IPS-20b (cell line): Measurements from ENCODE around the gene SNRK.

ENCODE experiments used
- H3K27ac ChIP-seq: one replicate; pipeline ENCODE4 v1.5.1; 2013; ENCODE audit warnings: low read length
- H3K27me3 ChIP-seq: 2 replicates; pipeline ENCODE4 v1.6.1; 2013; ENCODE audit warnings: mild to moderate bottlenecking, low read length, inconsistent platforms; ENCODE audit not compliant: insufficient read depth
- H3K36me3 ChIP-seq: 2 replicates; pipeline ENCODE4 v1.6.1; 2013; ENCODE audit warnings: low read depth, mild to moderate bottlenecking, inconsistent platforms, low read length, moderate library complexity; ENCODE audit not compliant: insufficient read depth
- H3K4me1 ChIP-seq: 2 replicates; pipeline ENCODE4 v1.6.1; 2013; ENCODE audit warnings: mild to moderate bottlenecking, control low read depth, inconsistent platforms, low read length, moderate library complexity; ENCODE audit not compliant: insufficient read depth
- H3K4me3 ChIP-seq: 2 replicates; pipeline ENCODE4 v1.5.1; 2013; ENCODE audit warnings: mild to moderate bottlenecking, low read length, inconsistent platforms
- H3K9ac ChIP-seq: 2 replicates; pipeline ENCODE4 v1.6.1; 2013; ENCODE audit warnings: low read depth, mild to moderate bottlenecking, inconsistent platforms, low read length, moderate library complexity
- H3K9me3 ChIP-seq: 2 replicates; pipeline ENCODE4 v1.6.1; 2013; ENCODE audit warnings: mild to moderate bottlenecking, low read depth, low read length, inconsistent platforms; ENCODE audit not compliant: insufficient read depth

The SNRK gene

GRCh38 chr3:43330981-43331380 is 44.6 kb downstream of the SNRK start:
- Histone ChIP-seq H3K27ac (no peak overlapping the region), H3K4me1 (peaks cover 3% of the 10 kb centered on the region; the same call in 1 of the 2 replicates), H3K27me3 (no peaks in the 10 kb centered on the region), H3K36me3 (peaks cover 20% of the 10 kb centered on the region; the same call in 1 of the 2 replicates), H3K9ac (no peak overlapping the region), H3K9me3 (peaks cover 9% of the 10 kb centered on the region; the same call in 1 of the 2 replicates), H3K4me3 (no peak overlapping the region)

GRCh38 chr3:43331381-43331780 is 45.0 kb downstream of the SNRK start:
- H3K9ac ChIP-seq, result no peak overlapping the region
- H3K36me3 ChIP-seq, result peaks cover 24% of the 10 kb centered on the region; the same call in 1 of the 2 replicates
- H3K4me3 ChIP-seq, result no peak overlapping the region
- H3K27ac ChIP-seq, result no peak overlapping the region
- peaks cover 13% of the 10 kb centered on the region; the same call in 1 of the 2 replicates for H3K9me3 ChIP-seq
- H3K27me3 ChIP-seq, result no peaks in the 10 kb centered on the region
- H3K4me1 ChIP-seq, result peaks cover 3% of the 10 kb centered on the region; the same call in 1 of the 2 replicates

GRCh38 chr3:43334976-43335375 is 48.6 kb downstream of the SNRK start:
- no peak overlapping the region for H3K27ac ChIP-seq
- no peaks in the 10 kb centered on the region for H3K27me3 ChIP-seq
- peaks cover 39% of the 10 kb centered on the region for H3K9me3 ChIP-seq
- H3K9ac ChIP-seq, result no peak overlapping the region
- H3K4me1 ChIP-seq, result peaks cover 3% of the 10 kb centered on the region; the same call in 1 of the 2 replicates
- H3K36me3 ChIP-seq, result peaks cover 46% of the 10 kb centered on the region
- H3K4me3 ChIP-seq, result no peak overlapping the region

GRCh38 chr3:43335799-43336198 is 49.5 kb downstream of the SNRK start:
- Histone ChIP-seq H3K9ac (no peak overlapping the region), H3K27me3 (no peaks in the 10 kb centered on the region), H3K27ac (no peak overlapping the region), H3K4me3 (no peak overlapping the region), H3K9me3 (peaks cover 39% of the 10 kb centered on the region), H3K36me3 (peaks cover 52% of the 10 kb centered on the region), H3K4me1 (no peaks in the 10 kb centered on the region; the same call in 1 of the 2 replicates)

GRCh38 chr3:43338295-43338694 is 52.0 kb downstream of the SNRK start:
- Histone ChIP-seq H3K36me3 (peaks cover 50% of the 10 kb centered on the region), H3K4me1 (peaks cover 9% of the 10 kb centered on the region; the same call in 1 of the 2 replicates), H3K9me3 (peaks cover 39% of the 10 kb centered on the region), H3K27ac (no peak overlapping the region), H3K4me3 (no peak overlapping the region), H3K9ac (no peak overlapping the region), H3K27me3 (no peaks in the 10 kb centered on the region)

- Histone ChIP-seq H3K36me3 (peaks cover 46% of the 10 kb centered on the region), H3K4me1 (peaks cover 19% of the 10 kb centered on the region; the same call in 1 of the 2 replicates), H3K4me3 (no peak overlapping the region), H3K27ac (no peak overlapping the region), H3K9ac (no peak overlapping the region), H3K9me3 (peaks cover 35% of the 10 kb centered on the region), H3K27me3 (no peaks in the 10 kb centered on the region)
These were observed 54.1 kb downstream of the SNRK start for GRCh38 chr3:43340403-43340802.

- H3K27me3 ChIP-seq, result no peaks in the 10 kb centered on the region
- H3K36me3 ChIP-seq, result peaks cover 35% of the 10 kb centered on the region
- no peak overlapping the region for H3K27ac ChIP-seq
- peaks cover 22% of the 10 kb centered on the region for H3K9me3 ChIP-seq
- no peak overlapping the region for H3K9ac ChIP-seq
- no peak overlapping the region for H3K4me3 ChIP-seq
- peaks cover 19% of the 10 kb centered on the region; the same call in 1 of the 2 replicates for H3K4me1 ChIP-seq
These were observed 55.4 kb downstream of the SNRK start for GRCh38 chr3:43341788-43342187.

GRCh38 chr3:43343185-43343584 is 56.8 kb downstream of the SNRK start:
- Histone ChIP-seq H3K27ac (no peak overlapping the region), H3K9me3 (peaks cover 10% of the 10 kb centered on the region), H3K27me3 (no peaks in the 10 kb centered on the region), H3K9ac (no peak overlapping the region), H3K4me1 (peaks cover 19% of the 10 kb centered on the region; the same call in 1 of the 2 replicates), H3K36me3 (peaks cover 39% of the 10 kb centered on the region), H3K4me3 (no peak overlapping the region)

- H3K4me1 ChIP-seq, result peaks cover 19% of the 10 kb centered on the region; the same call in 1 of the 2 replicates
- H3K27ac ChIP-seq, result no peak overlapping the region
- no peak overlapping the region for H3K4me3 ChIP-seq
- H3K9me3 ChIP-seq, result peaks cover 4% of the 10 kb centered on the region
- peaks cover 39% of the 10 kb centered on the region for H3K36me3 ChIP-seq
- H3K27me3 ChIP-seq, result no peaks in the 10 kb centered on the region
- no peak overlapping the region for H3K9ac ChIP-seq
These were observed 57.5 kb downstream of the SNRK start for GRCh38 chr3:43343815-43344214.

- H3K9ac ChIP-seq, result no peak overlapping the region
- H3K27me3 ChIP-seq, result no peaks in the 10 kb centered on the region
- peaks cover 19% of the 10 kb centered on the region; the same call in 1 of the 2 replicates for H3K4me1 ChIP-seq
- no peak overlapping the region for H3K4me3 ChIP-seq
- no peak overlapping the region for H3K27ac ChIP-seq
- H3K36me3 ChIP-seq, result peaks cover 40% of the 10 kb centered on the region
- no peaks in the 10 kb centered on the region for H3K9me3 ChIP-seq
These were observed 58.2 kb downstream of the SNRK start for GRCh38 chr3:43344520-43344919.

GRCh38 chr3:43345246-43345645 is 58.9 kb downstream of the SNRK start:
- Histone ChIP-seq H3K27ac (no peak overlapping the region), H3K9ac (no peak overlapping the region), H3K36me3 (peaks cover 44% of the 10 kb centered on the region), H3K27me3 (no peaks in the 10 kb centered on the region), H3K4me3 (no peak overlapping the region), H3K4me1 (peaks cover 19% of the 10 kb centered on the region; the same call in 1 of the 2 replicates), H3K9me3 (no peaks in the 10 kb centered on the region)

- Histone ChIP-seq H3K9ac (no peak overlapping the region), H3K36me3 (peaks cover 40% of the 10 kb centered on the region), H3K4me3 (no peak overlapping the region), H3K27ac (no peak overlapping the region), H3K27me3 (no peaks in the 10 kb centered on the region), H3K9me3 (no peaks in the 10 kb centered on the region), H3K4me1 (peaks cover 19% of the 10 kb centered on the region; the same call in 1 of the 2 replicates)
These were observed 59.5 kb downstream of the SNRK start for GRCh38 chr3:43345877-43346276.
